Fibroblast of villous mesenchyme (primary cell): Measurements from ENCODE around the gene KYAT1. TPM values are rescaled to one million over a fixed set of nuclear protein-coding genes. Genes with fewer than 3 reads are reported as not detected.

Experiments used
- DNase-seq: peaks from one replicate; pipeline ENCODE4 v3.0.0-alpha.2; 2010; ENCODE audit warnings: low read depth
- H3K4me3 ChIP-seq: 2 replicates; pipeline ENCODE4 v1.5.1; 2011; ENCODE audit warnings: low read depth, mild to moderate bottlenecking, low read length
- total RNA-seq: library from RNA; depleted of rRNA; stranded (reverse); fragments of >200 nt; gene quantifications from 2 replicates; pipeline ENCODE4 v1.2.3, GENCODE V29; 2012
- TF ChIP-seq, protein P1 (sequence below): IDR thresholded peaks from 2 replicates; pipeline ENCODE4 v1.5.1; 2012; ENCODE audit warnings: low read depth, mild to moderate bottlenecking, low read length; ENCODE audit not compliant: insufficient read depth

The KYAT1 gene
- total RNA-seq, 1 donor = 11.2 TPM

- no peak overlapping the region for H3K4me3 ChIP-seq
- DNase-seq = no peak
- TF ChIP-seq, protein P1, sequence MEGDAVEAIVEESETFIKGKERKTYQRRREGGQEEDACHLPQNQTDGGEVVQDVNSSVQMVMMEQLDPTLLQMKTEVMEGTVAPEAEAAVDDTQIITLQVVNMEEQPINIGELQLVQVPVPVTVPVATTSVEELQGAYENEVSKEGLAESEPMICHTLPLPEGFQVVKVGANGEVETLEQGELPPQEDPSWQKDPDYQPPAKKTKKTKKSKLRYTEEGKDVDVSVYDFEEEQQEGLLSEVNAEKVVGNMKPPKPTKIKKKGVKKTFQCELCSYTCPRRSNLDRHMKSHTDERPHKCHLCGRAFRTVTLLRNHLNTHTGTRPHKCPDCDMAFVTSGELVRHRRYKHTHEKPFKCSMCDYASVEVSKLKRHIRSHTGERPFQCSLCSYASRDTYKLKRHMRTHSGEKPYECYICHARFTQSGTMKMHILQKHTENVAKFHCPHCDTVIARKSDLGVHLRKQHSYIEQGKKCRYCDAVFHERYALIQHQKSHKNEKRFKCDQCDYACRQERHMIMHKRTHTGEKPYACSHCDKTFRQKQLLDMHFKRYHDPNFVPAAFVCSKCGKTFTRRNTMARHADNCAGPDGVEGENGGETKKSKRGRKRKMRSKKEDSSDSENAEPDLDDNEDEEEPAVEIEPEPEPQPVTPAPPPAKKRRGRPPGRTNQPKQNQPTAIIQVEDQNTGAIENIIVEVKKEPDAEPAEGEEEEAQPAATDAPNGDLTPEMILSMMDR = no peak
These were observed 13.0 kb upstream of the KYAT1 start for GRCh38 chr9:128894764-128895163.

DNA sequence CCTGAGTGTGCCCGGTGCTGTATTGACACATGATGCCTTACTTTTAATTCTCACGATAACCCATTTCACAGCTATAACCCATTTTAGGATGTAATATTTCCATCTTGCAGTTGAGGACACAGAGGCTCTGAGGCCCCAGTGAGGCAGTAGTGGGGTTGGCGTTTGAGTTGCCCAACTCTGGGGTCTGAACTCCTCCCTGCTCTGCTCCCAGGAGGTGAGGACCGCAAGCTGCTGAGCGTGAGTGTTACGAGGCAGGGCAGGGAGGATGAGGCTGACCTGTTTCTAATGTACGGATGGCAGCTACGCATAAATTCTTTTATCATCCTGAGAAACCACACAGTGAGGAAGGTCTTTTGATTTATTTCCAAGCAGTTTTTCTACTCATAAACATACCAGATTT is 11.6 kb upstream of the KYAT1 start:
- TF ChIP-seq, protein P1 = no peak
- H3K4me3 ChIP-seq = no peak overlapping the region
- DNase-seq = peak; percentile 62

DNA sequence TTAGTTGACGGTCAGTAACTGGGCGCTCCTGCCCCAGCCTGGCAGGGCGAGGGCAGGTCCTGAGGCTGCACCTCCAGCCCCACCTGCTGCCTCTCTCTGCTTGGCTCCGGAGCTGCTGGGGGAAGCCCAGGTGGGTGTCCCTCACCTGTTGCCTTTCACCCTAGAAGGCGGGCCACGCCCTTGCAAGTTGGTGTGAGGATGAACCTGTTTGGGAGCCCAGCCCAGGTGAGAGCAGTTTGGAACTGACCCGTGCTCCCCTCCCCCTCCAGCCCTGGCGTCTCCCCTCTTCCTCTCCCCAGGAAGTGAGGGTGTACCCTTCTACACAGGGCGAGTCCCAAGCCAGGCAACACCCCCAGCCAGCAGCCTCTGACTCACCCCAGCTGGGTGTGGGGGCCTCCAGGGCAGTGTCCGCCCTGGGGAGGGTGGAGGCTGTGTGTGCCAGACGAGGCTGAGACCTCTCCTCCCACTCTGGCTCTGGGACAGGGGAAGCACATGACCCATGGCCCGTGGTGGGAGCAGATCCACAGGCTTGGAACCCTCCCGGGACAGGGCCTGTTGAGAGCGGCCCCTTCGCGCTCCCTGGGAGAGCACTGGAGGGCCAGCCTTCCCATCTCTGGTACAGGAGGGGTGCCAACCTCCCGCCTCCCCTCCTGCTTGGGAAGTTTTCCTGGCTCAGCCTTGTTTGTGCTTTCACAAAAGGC is 10.6 kb upstream of the KYAT1 start:
- DNase-seq = peak; percentile 94
- TF ChIP-seq, protein P1 = no peak
- H3K4me3 ChIP-seq = peak overlapping the region; percentile 14

GRCh38 chr9:128891321-128892220 is 9.8 kb upstream of the KYAT1 start:
- no peak for DNase-seq
- no peak overlapping the region for H3K4me3 ChIP-seq
- TF ChIP-seq, protein P1 = no peak

GRCh38 chr9:128887914-128888350 is 6.2 kb upstream of the KYAT1 start:
- DNase-seq = peak; percentile 65
- TF ChIP-seq, protein P1 = no peak
- H3K4me3 ChIP-seq = no peak overlapping the region

GRCh38 chr9:128887049-128887448 is 5.3 kb upstream of the KYAT1 start:
- DNase-seq = no peak
- TF ChIP-seq, protein P1 = no peak

More at GRCh38 chr9:128887049-128887448, 5.3 kb upstream of the KYAT1 start:
- H3K4me3 ChIP-seq = no peak overlapping the region
